HG03460 (cell line): Measurements from ENCODE around the gene IL1RL2.

ENCODE experiments used
- ATAC-seq: cut with Tn5 transposase; IDR thresholded peaks from one replicate; pipeline ENCODE4 v1.9.1; 2021; ENCODE audit not compliant: unreplicated experiment

Gene IL1RL2

GRCh38 chr2:102193074-102193473, 6.3 kb downstream of the IL1RL2 start:
- no peak for ATAC-seq

- ATAC-seq, result no peak
These were observed 7.9 kb downstream of the IL1RL2 start for GRCh38 chr2:102194609-102195268.

- no peak for ATAC-seq
These were observed 10.7 kb downstream of the IL1RL2 start for GRCh38 chr2:102197389-102198137.

- ATAC-seq, result no peak
These were observed 13.7 kb downstream of the IL1RL2 start for GRCh38 chr2:102200539-102200938.

GRCh38 chr2:102204638-102205037, 17.8 kb downstream of the IL1RL2 start:
- ATAC-seq, result no peak

- ATAC-seq, result no peak
These were observed 20.0 kb downstream of the IL1RL2 start for GRCh38 chr2:102206666-102207341.

- no peak for ATAC-seq
These were observed 22.0 kb downstream of the IL1RL2 start for GRCh38 chr2:102208774-102209173.

GRCh38 chr2:102209474-102209873, 22.7 kb downstream of the IL1RL2 start:
- ATAC-seq, result no peak

GRCh38 chr2:102217032-102217431, 30.2 kb downstream of the IL1RL2 start:
- ATAC-seq, result no peak

- ATAC-seq, result no peak
These were observed 38.3 kb downstream of the IL1RL2 start for GRCh38 chr2:102224824-102225739.

GRCh38 chr2:102226171-102226570, 39.3 kb downstream of the IL1RL2 start:
- ATAC-seq, result no peak

- ATAC-seq, result no peak
These were observed 40.0 kb downstream of the IL1RL2 start for GRCh38 chr2:102226612-102227391.

GRCh38 chr2:102229141-102229769, 42.4 kb downstream of the IL1RL2 start:
- no peak for ATAC-seq

GRCh38 chr2:102230410-102230909, 43.6 kb downstream of the IL1RL2 start:
- ATAC-seq, result no peak

- ATAC-seq, result no peak
These were observed 46.5 kb downstream of the IL1RL2 start for GRCh38 chr2:102233132-102233884.

GRCh38 chr2:102235042-102235473, 48.2 kb downstream of the IL1RL2 start:
- no peak for ATAC-seq

GRCh38 chr2:102235491-102235890, 48.7 kb downstream of the IL1RL2 start:
- no peak for ATAC-seq

- ATAC-seq, result no peak
These were observed 49.3 kb downstream of the IL1RL2 start for GRCh38 chr2:102236132-102236531.

- no peak for ATAC-seq
These were observed 50.4 kb downstream of the IL1RL2 start for GRCh38 chr2:102237176-102237575.
